Bronchial epithelial cell (primary cell): ENCODE data around the gene RANBP10. TPM values are rescaled to one million over a fixed set of nuclear protein-coding genes. Genes with fewer than 3 reads are reported as not detected.
"Not testable (repeated sequence)": the region's sequence is repeated elsewhere in the genome, so short reads cannot be mapped to it uniquely, and the experiment has no call there.

Experiments
- DNase-seq: peaks from one replicate; pipeline ENCODE4 v3.0.0-alpha.2; 2010; ENCODE audit warnings: low read depth
- FAIRE-seq: peaks from 2 replicates; lab custom pipeline; 2011; peaks lifted over from hg19 to GRCh38; lab: Jason Lieb, UNC
- H3K27me3 ChIP-seq: 2 replicates; pipeline ENCODE4 v1.5.1; 2011; ENCODE audit warnings: low read length; ENCODE audit not compliant: control insufficient read depth, insufficient read depth
- H3K36me3 ChIP-seq: 2 replicates; pipeline ENCODE4 v1.5.1; 2011; ENCODE audit warnings: low read length; ENCODE audit not compliant: control insufficient read depth, insufficient read depth
- H3K4me3 ChIP-seq: 2 replicates; pipeline ENCODE4 v1.5.1; 2011; ENCODE audit warnings: mild to moderate bottlenecking, low read depth, low read length, control low read depth
- CTCF ChIP-seq: IDR thresholded peaks from 2 replicates; pipeline ENCODE4 v1.5.1; 2011; ENCODE audit warnings: mild to moderate bottlenecking, moderate library complexity, low read length, control low read depth, inconsistent platforms; ENCODE audit not compliant: insufficient read depth, severe bottlenecking
- total RNA-seq: library from RNA; depleted of rRNA; stranded (reverse); fragments of >200 nt; gene quantifications from 2 replicates; pipeline ENCODE4 v1.2.1, GENCODE V29; 2014

RANBP10 gene
- total RNA-seq, 1 donor from 2014 or later: 2.6 TPM

- TF ChIP-seq CTCF: peak; percentile 50
These were observed 36.4 kb upstream of the RANBP10 start for GRCh38 chr16:67842509-67843342.

GRCh38 chr16:67841816-67842508 lies 35.6 kb upstream of the RANBP10 start, which contains the start of gene THAP11:
THAP11 (plus strand) TSS chr16:67842320; CDS start chr16:67842555, 235 bp downstream.
- TF ChIP-seq CTCF: peak; percentile 93
- Histone ChIP-seq H3K4me3 (peak within 1 kb of the TSS; percentile 75), H3K36me3 (peaks cover 3% of the 10 kb centered on the region), H3K27me3 (no peaks in the 10 kb centered on the region)
- peak; percentile 83 for DNase-seq
- no peak for FAIRE-seq

More at GRCh38 chr16:67842509-67843342, 36.4 kb upstream of the RANBP10 start:
- H3K4me3 ChIP-seq: peak overlapping the region; percentile 75
- DNase-seq (no peak), FAIRE-seq (no peak)
- peaks cover 3% of the 10 kb centered on the region for H3K36me3 ChIP-seq
- no peaks in the 10 kb centered on the region for H3K27me3 ChIP-seq

- TF ChIP-seq CTCF: no peak
- no peaks in the 10 kb centered on the region for H3K27me3 ChIP-seq
- DNase-seq (no peak), FAIRE-seq (no peak)
- H3K4me3 ChIP-seq: peak overlapping the region; percentile 75
- H3K36me3 ChIP-seq: peaks cover 3% of the 10 kb centered on the region
These were observed 34.9 kb upstream of the RANBP10 start for GRCh38 chr16:67841198-67841815.

GRCh38 chr16:67837811-67838210 lies 31.5 kb upstream of the RANBP10 start:
- TF ChIP-seq CTCF: no peak
- Histone ChIP-seq H3K36me3 (no peaks in the 10 kb centered on the region), H3K4me3 (no peak overlapping the region), H3K27me3 (no peaks in the 10 kb centered on the region)
- FAIRE-seq (no peak), DNase-seq (no peak)

GRCh38 chr16:67837190-67837589 lies 30.8 kb upstream of the RANBP10 start:
- FAIRE-seq, DNase-seq, H3K36me3 ChIP-seq, H3K4me3 ChIP-seq, H3K27me3 ChIP-seq: not testable (repeated sequence)

GRCh38 chr16:67834242-67834614 lies 27.9 kb upstream of the RANBP10 start:
- no peak overlapping the region for H3K4me3 ChIP-seq
- FAIRE-seq (no peak), DNase-seq (no peak)
- H3K36me3 ChIP-seq: peaks cover 17% of the 10 kb centered on the region
- no peak for TF ChIP-seq CTCF
- no peaks in the 10 kb centered on the region for H3K27me3 ChIP-seq
